HCT116 (cell line): ENCODE measurements around the gene RPS13. TPM values are rescaled to one million over a fixed set of nuclear protein-coding genes. Genes with fewer than 3 reads are reported as not detected.

Source experiments
- ATAC-seq: fragments of 200-7000 bp; cut with Tn5 transposase; 2 replicates; pipeline ENCODE4 v1.9.1; 2020; ENCODE audit warnings: mild to moderate bottlenecking, moderate library complexity
- BruUV-seq: library from RNA; stranded (reverse); fragments of 400-500 nt; replicated peaks from 2 replicates; lab custom pipeline; 2021; lab: Mats Ljungman, UMichigan
- CTCF ChIA-PET: fragments of 300-600 bp; sonication (Branson Sonifier 250); formaldehyde crosslinking; loops from one replicate; lab custom pipeline; 2021; ENCODE audit warnings: antibody characterized with exemption; lab: Charles Lee
- POLR2A ChIA-PET: fragments of 300-600, 350-600 bp; sonication (Branson Sonifier 250); formaldehyde crosslinking; loops from one replicate; lab custom pipeline; 2021; ENCODE audit warnings: antibody characterized with exemption; lab: Charles Lee
- RAD21 ChIA-PET, 2 experiments: fragments of 300-600 bp; sonication (Branson Sonifier 250); formaldehyde crosslinking; loops; one replicate each; lab custom pipeline; 2023; ENCODE audit warnings: low total read pairs in 2 of 2; ENCODE audit not compliant: uncharacterized antibody in 2 of 2, unreplicated experiment in 2 of 2, low non-redundant PET in 1 of 2; lab: Charles Lee
- DNase-seq: peaks from one replicate; pipeline ENCODE4 v3.0.0-alpha.2; 2010; ENCODE audit warnings: low read depth, low spot score
- H2AFZ ChIP-seq: fragments of 200-600 bp; shearing (Covaris generic), sonication (generic); 2 replicates; pipeline ENCODE4 v1.6.1; 2017; ENCODE audit warnings: low read depth, mixed run types, mixed read lengths, antibody characterized with exemption, low read length; ENCODE audit not compliant: poor library complexity, severe bottlenecking
- H3K27ac ChIP-seq: 2 replicates; pipeline ENCODE4 v1.5.1; 2012; ENCODE audit warnings: low read depth, low read length
- H3K27me3 ChIP-seq: fragments of 200-600 bp; sonication (generic); 2 replicates; pipeline ENCODE4 v1.6.1; 2016; ENCODE audit warnings: mixed run types, low read length, mixed read lengths; ENCODE audit not compliant: insufficient read depth
- H3K36me3 ChIP-seq, 2 experiments: fragments of 200-500 bp in 1 of 2; fragments of 200-600 bp in 1 of 2; sonication (Bioruptor generic) in 1 of 2; sonication (generic) in 1 of 2; 2 replicates each; pipeline versions ENCODE4 v1.5.1 to v1.6.1; 2014 to 2016; ENCODE audit warnings: low read length in 2 of 2, inconsistent platforms in 1 of 2, mixed read lengths in 1 of 2, mixed run types in 1 of 2; ENCODE audit not compliant: insufficient read depth in 2 of 2, control insufficient read depth in 1 of 2
- H3K4me1 ChIP-seq, 2 experiments: fragments of 200-600 bp in 1 of 2; sonication (generic) in 1 of 2; 2 replicates each; pipeline versions ENCODE4 v1.5.1 to v1.6.1; 2012 to 2017; ENCODE audit warnings: low read length in 2 of 2, inconsistent platforms in 1 of 2, mild to moderate bottlenecking in 1 of 2, mixed read lengths in 1 of 2, mixed run types in 1 of 2, moderate library complexity in 1 of 2; ENCODE audit not compliant: insufficient read depth in 2 of 2, control insufficient read depth in 1 of 2
- H3K4me2 ChIP-seq: fragments of 200-600 bp; sonication (generic); 2 replicates; pipeline ENCODE4 v1.6.1; 2017; ENCODE audit warnings: mixed run types, low read length, mixed read lengths
- H3K4me3 ChIP-seq, 2 experiments: fragments of 200-600 bp in 1 of 2; sonication (generic) in 1 of 2; replicated peaks in 1 of 2; 2 replicates each; pipeline ENCODE4 v1.5.1; 2011 to 2016; ENCODE audit warnings: low read length in 2 of 2, control low read depth in 1 of 2, low read depth in 1 of 2, mild to moderate bottlenecking in 1 of 2, mixed read lengths in 1 of 2, mixed run types in 1 of 2
- H3K79me2 ChIP-seq: fragments of 200-600 bp; sonication (generic); 2 replicates; pipeline ENCODE4 v1.6.1; 2017; ENCODE audit warnings: mild to moderate bottlenecking, mixed run types, low read length, moderate library complexity, mixed read lengths; ENCODE audit not compliant: insufficient read depth
- H3K9ac ChIP-seq: fragments of 200-600 bp; sonication (generic); 2 replicates; pipeline ENCODE4 v1.6.1; 2016; ENCODE audit warnings: low read length, mixed read lengths
- H3K9me2 ChIP-seq: fragments of 200-600 bp; sonication (generic), shearing (Covaris generic); 2 replicates; pipeline ENCODE4 v1.6.1; 2017; ENCODE audit warnings: mixed run types, mild to moderate bottlenecking, moderate library complexity; ENCODE audit not compliant: insufficient read depth
- H3K9me3 ChIP-seq, 2 experiments: fragments of 200-500 bp in 1 of 2; fragments of 200-600 bp in 1 of 2; sonication (Bioruptor generic) in 1 of 2; sonication (generic) in 1 of 2; 2 replicates each; pipeline ENCODE4 v1.6.1; 2014 to 2017; ENCODE audit warnings: low read length in 2 of 2, mixed read lengths in 2 of 2, inconsistent platforms in 1 of 2, low read depth in 1 of 2, mild to moderate bottlenecking in 1 of 2, mixed run types in 1 of 2, moderate library complexity in 1 of 2; ENCODE audit not compliant: control insufficient read depth in 1 of 2, insufficient read depth in 1 of 2
- H4K20me1 ChIP-seq: fragments of 200-600 bp; sonication (generic), shearing (Covaris generic); 2 replicates; pipeline ENCODE4 v1.6.1; 2017; ENCODE audit warnings: mixed run types, mild to moderate bottlenecking, moderate library complexity; ENCODE audit not compliant: insufficient read depth
- CBX3 ChIP-seq: IDR thresholded peaks from 2 replicates; pipeline ENCODE4 v1.6.1; 2012; ENCODE audit warnings: low read depth
- CEBPB ChIP-seq: IDR thresholded peaks from 2 replicates; pipeline ENCODE4 v1.6.1; 2012; ENCODE audit warnings: low read depth
- EGR1 ChIP-seq: IDR thresholded peaks from 2 replicates; pipeline ENCODE4 v1.6.1; 2012; ENCODE audit warnings: low read depth
- ELF1 ChIP-seq: IDR thresholded peaks from 2 replicates; pipeline ENCODE4 v1.6.1; 2012; ENCODE audit warnings: low read depth, borderline replicate concordance
- EZH2 ChIP-seq: fragments of 200-600 bp; sonication (generic); IDR thresholded peaks from 2 replicates; pipeline ENCODE4 v1.6.1; 2017; ENCODE audit warnings: antibody characterized with exemption, mixed run types
- EZH2phosphoT487 ChIP-seq: fragments of 200-600 bp; IDR thresholded peaks from 2 replicates; pipeline ENCODE4 v1.6.1; 2018; ENCODE audit warnings: antibody characterized with exemption, borderline replicate concordance
- FOSL1 ChIP-seq: IDR thresholded peaks from 2 replicates; pipeline ENCODE4 v1.6.1; 2012; ENCODE audit warnings: low read depth
- JUND ChIP-seq: IDR thresholded peaks from 2 replicates; pipeline ENCODE4 v1.6.1; 2012
- POLR2A ChIP-seq: IDR thresholded peaks from 2 replicates; pipeline ENCODE4 v1.7.0; 2011; ENCODE audit warnings: borderline replicate concordance; ENCODE audit not compliant: insufficient read depth, insufficient read length; ENCODE audit errors: extremely low read depth
- SP1 ChIP-seq: IDR thresholded peaks from 2 replicates; pipeline ENCODE4 v1.6.1; 2012; ENCODE audit warnings: low read depth
- SRF ChIP-seq: IDR thresholded peaks from 2 replicates; pipeline ENCODE4 v1.6.1; 2012; ENCODE audit warnings: low read depth
- YY1 ChIP-seq: IDR thresholded peaks from 2 replicates; pipeline ENCODE4 v1.6.1; 2011; ENCODE audit warnings: low read length, low read depth, moderate library complexity, mild to moderate bottlenecking; ENCODE audit not compliant: insufficient replicate concordance; ENCODE audit errors: extremely low read depth
- ZNF274 ChIP-seq: fragments of 200-500 bp; sonication (Bioruptor generic); IDR thresholded peaks from 2 replicates; pipeline ENCODE4 v1.6.1; 2014; ENCODE audit warnings: mild to moderate bottlenecking, low read depth, low read length, inconsistent platforms
- intact Hi-C: fragments of 100-400 bp; cut with micrococcal nuclease; formaldehyde crosslinking; loops from 2 replicates; pipeline ENCODE4 v1.10.0; 2022
- total RNA-seq: library from RNA; stranded (reverse); gene quantifications from one replicate; pipeline ENCODE4 v1.2.1, GENCODE V29; 2021; ENCODE audit not compliant: unreplicated experiment
- TF ChIP-seq, protein P1 (sequence below): IDR thresholded peaks from 2 replicates; pipeline ENCODE4 v1.6.1; 2012

RPS13 gene
- total RNA-seq, 1 experiment from 2014 or later: 1,312 TPM

DNA sequence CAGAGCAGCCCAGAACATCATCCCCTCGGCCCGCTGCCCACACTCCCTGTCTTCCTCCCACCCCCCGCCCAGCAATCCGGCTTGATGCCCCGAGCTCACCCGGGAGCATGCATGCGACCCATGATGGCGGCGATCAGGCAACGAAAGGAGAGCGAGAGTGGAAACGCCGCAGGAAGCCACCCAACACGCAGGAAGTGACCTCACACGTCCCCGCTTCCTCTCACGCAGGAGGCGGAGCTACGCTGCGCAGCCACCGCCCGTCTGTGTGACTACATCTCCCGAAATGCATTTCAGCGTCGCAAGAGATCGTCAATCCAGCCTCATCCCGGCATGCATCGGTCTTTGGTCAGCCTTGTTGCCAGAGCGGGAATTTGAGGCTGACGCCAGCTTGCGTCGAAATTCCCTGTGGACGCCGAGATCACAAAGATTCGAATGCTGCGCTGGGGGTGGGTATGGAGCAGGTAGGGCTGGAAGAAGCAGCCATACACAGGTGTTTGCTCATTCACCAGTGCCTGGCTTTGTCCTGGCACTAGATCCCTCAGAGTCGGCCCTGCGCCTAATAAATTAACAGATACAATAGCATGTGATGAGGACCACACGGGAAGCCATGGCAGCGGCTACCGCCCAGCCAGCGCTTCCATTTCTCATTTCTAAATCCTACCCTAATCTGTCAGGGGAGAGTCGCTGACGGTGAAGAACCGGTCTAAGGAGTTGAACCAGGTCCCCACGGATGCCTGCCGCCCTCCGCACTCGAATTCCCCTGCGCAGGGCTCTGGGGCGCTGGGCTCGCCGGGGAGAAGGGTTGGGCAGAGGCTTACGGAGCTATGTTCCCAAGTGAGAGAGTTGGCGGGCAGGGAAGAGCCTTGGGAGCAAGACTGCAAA lies at the start of gene RPS13 (continued):
- peak; percentile 100 for TF ChIP-seq CBX3
- no peak for TF ChIP-seq FOSL1
- no peak for TF ChIP-seq EGR1
- peak; percentile 94 for TF ChIP-seq SP1
- TF ChIP-seq POLR2A: peak; percentile 96
- TF ChIP-seq ELF1: no peak; the same call in 1 of the 2 replicates
- TF ChIP-seq YY1: peak; percentile 90
- TF ChIP-seq JUND: peak; percentile 42; the same call in 1 of the 2 replicates
- no peak for TF ChIP-seq EZH2
- TF ChIP-seq EZH2phosphoT487: no peak

DNA sequence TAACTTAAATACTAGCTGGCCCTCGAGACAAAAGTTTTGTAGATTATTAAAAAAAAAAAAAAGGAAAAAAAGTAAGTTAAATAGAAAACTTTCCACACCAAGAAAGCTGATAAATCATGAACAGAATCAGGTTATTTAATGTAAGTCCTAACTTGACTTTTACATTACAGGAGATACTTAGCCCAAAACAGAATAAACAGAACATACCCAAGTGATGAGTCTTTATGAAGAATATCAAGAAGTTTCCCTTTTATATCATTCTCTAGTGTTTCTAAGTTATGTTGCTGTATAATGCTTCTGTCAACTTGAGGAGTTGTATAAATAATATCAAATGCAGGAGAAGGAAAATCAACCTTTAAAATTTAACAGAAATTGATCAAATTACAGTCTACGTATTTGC lies 44.5 kb upstream of the RPS13 start:
- RAD21 ChIA-PET: no interaction called here
- Histone ChIP-seq H3K9ac (no peak overlapping the region), H3K9me3 (no peaks in the 10 kb centered on the region), H3K4me3 (no peak overlapping the region), H2AFZ (no peak overlapping the region), H3K79me2 (no peaks in the 10 kb centered on the region), H3K4me1 (no peaks in the 10 kb centered on the region), H3K27me3 (no peaks in the 10 kb centered on the region), H3K4me2 (no peak overlapping the region), H3K9me2 (no peaks in the 10 kb centered on the region), H3K27ac (no peak overlapping the region), H3K36me3 (peaks cover 0 to 9% of the 10 kb centered on the region in 2 experiments; a peak in 1 of 4 replicates), H4K20me1 (no peaks in the 10 kb centered on the region)
- intact Hi-C loops: loop anchor here (5.0 kb wide), 1 partner anchor 50 kb away; no protein-coding TSS in a partner anchor
- ATAC-seq (no peak), DNase-seq (no peak)
- POLR2A ChIA-PET: no interaction called here
- CTCF ChIA-PET: no interaction called here
- TF ChIP-seq SRF (no peak), CBX3 (no peak), POLR2A (no peak), YY1 (no peak), ZNF274 (no peak), EGR1 (no peak), JUND (no peak), CEBPB (no peak), EZH2 (no peak)
- TF ChIP-seq, protein P1, sequence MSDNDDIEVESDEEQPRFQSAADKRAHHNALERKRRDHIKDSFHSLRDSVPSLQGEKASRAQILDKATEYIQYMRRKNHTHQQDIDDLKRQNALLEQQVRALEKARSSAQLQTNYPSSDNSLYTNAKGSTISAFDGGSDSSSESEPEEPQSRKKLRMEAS: no peak
- BruUV-seq: no TSS peak
